GM18519 (cell line): ENCODE data around the gene SFRP2.

ENCODE experiments used
- ATAC-seq: cut with Tn5 transposase; IDR thresholded peaks from one replicate; pipeline ENCODE4 v1.9.1; 2021; ENCODE audit warnings: mild to moderate bottlenecking, moderate library complexity; ENCODE audit not compliant: unreplicated experiment, low FRiP score

SFRP2 gene

GRCh38 chr4:153733751-153734448, 55.0 kb downstream of the SFRP2 start:
- ATAC-seq, result peak; percentile 79

GRCh38 chr4:153731239-153731638, 57.6 kb downstream of the SFRP2 start:
- ATAC-seq, result no peak
